ENCODE results near the gene THSD7B. TPM values are rescaled to one million over a fixed set of nuclear protein-coding genes. Genes with fewer than 3 reads are reported as not detected.

THSD7B gene
- polyA plus RNA-seq, 1 donor from 2014 or later, result 0.46 TPM

- no peak overlapping the region for H3K4me2 ChIP-seq (ENCODE audit: low read length)
- no peak overlapping the region for H3K27ac ChIP-seq (ENCODE audit: low read length)
- H3K9me3 ChIP-seq (ENCODE audit: low read length), result no peaks in the 10 kb centered on the region
- H3K9me2 ChIP-seq (ENCODE audit: insufficient read depth, low read length), result no peaks in the 10 kb centered on the region
- H3K4me3 ChIP-seq (ENCODE audit: low read length), result no peak overlapping the region
- no peaks in the 10 kb centered on the region for H3K36me3 ChIP-seq (ENCODE audit: insufficient read depth, low read length)
- no peaks in the 10 kb centered on the region for H3K79me2 ChIP-seq (replicated peaks; ENCODE audit: insufficient read depth, low read length)
- TF ChIP-seq TAF1 (IDR thresholded peaks at IDR 0.05; ENCODE audit: low read depth), result no peak
- TF ChIP-seq MXI1 (conservative IDR thresholded peaks at IDR 0.05; ENCODE audit: poor library complexity, severe bottlenecking), result no peak
- no peak for TF ChIP-seq POLR2AphosphoS5 (IDR thresholded peaks at IDR 0.05)
- TF ChIP-seq CTCF (IDR thresholded peaks at IDR 0.05; ENCODE audit: poor library complexity, severe bottlenecking), result no peak
- TF ChIP-seq REST (IDR thresholded peaks at IDR 0.05; ENCODE audit: borderline replicate concordance), result no peak
- no peak for TF ChIP-seq SMC3 (conservative IDR thresholded peaks at IDR 0.05; ENCODE audit: poor library complexity)
- no peak for TF ChIP-seq EP300 (conservative IDR thresholded peaks at IDR 0.05; ENCODE audit: poor library complexity, severe bottlenecking)
- TF ChIP-seq RAD21 (conservative IDR thresholded peaks at IDR 0.05), result no peak
- no peak for TF ChIP-seq EZH2 (IDR thresholded peaks at IDR 0.05; ENCODE audit: borderline replicate concordance, insufficient read depth, low read length, poor library complexity, severe bottlenecking)
- no peak overlapping the region for H2AFZ ChIP-seq (ENCODE audit: low read depth, low read length)
- H3F3A ChIP-seq (ENCODE audit: insufficient read depth, low read length, poor library complexity, severe bottlenecking), result no peaks in the 10 kb centered on the region
- H4K20me1 ChIP-seq (ENCODE audit: insufficient read depth), result no peaks in the 10 kb centered on the region
- no peak overlapping the region for H3K9ac ChIP-seq (ENCODE audit: low read length)
- H3K27me3 ChIP-seq (ENCODE audit: insufficient read depth, low read depth, low read length), result no peaks in the 10 kb centered on the region
These were observed 274.3 kb downstream of the THSD7B start for GRCh38 chr2:137039482-137040152.

DNA sequence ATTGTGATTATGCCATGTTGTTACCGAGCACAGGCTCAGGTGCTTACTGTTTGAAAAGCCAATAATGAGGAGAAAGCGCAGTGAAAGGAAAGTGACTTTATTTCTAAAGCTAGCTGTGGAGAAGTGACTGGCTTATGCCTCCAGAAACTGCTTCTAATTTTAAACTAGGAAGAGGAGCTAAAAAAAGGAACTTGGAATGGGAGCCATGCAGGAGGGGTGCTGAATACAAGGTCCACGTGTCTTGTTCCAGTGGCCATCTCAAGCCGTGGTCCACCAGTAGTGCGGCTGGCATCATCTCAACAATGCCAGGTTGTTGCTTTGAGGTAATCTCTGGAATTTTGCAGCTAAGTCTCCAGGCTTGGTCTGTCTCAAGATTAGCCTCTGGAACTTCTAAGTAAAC, 282.0 kb downstream of the THSD7B start:
- no peaks in the 10 kb centered on the region for H3K9me3 ChIP-seq (ENCODE audit: low read length)
- no peak overlapping the region for H3K27ac ChIP-seq (ENCODE audit: low read length)
- TF ChIP-seq TAF1 (IDR thresholded peaks at IDR 0.05; ENCODE audit: low read depth), result no peak
- TF ChIP-seq MXI1 (conservative IDR thresholded peaks at IDR 0.05; ENCODE audit: poor library complexity, severe bottlenecking), result no peak
- TF ChIP-seq EP300 (conservative IDR thresholded peaks at IDR 0.05; ENCODE audit: poor library complexity, severe bottlenecking), result no peak
- no peak for TF ChIP-seq SMC3 (conservative IDR thresholded peaks at IDR 0.05; ENCODE audit: poor library complexity)
- no peak for TF ChIP-seq REST (IDR thresholded peaks at IDR 0.05; ENCODE audit: borderline replicate concordance)
- no peak for TF ChIP-seq RAD21 (conservative IDR thresholded peaks at IDR 0.05)
- TF ChIP-seq CTCF (IDR thresholded peaks at IDR 0.05; ENCODE audit: poor library complexity, severe bottlenecking), result no peak

More for the DNA sequence above, 282.0 kb downstream of the THSD7B start:
- Histone ChIP-seq H3K79me2 (replicated peaks; ENCODE audit: insufficient read depth, low read length) (no peaks in the 10 kb centered on the region), H4K20me1 (ENCODE audit: insufficient read depth) (no peaks in the 10 kb centered on the region), H3F3A (ENCODE audit: insufficient read depth, low read length, poor library complexity, severe bottlenecking) (no peaks in the 10 kb centered on the region), H3K27me3 (ENCODE audit: insufficient read depth, low read depth, low read length) (no peaks in the 10 kb centered on the region), H2AFZ (ENCODE audit: low read depth, low read length) (no peak overlapping the region), H3K36me3 (ENCODE audit: insufficient read depth, low read length) (no peaks in the 10 kb centered on the region), H3K4me2 (ENCODE audit: low read length) (no peak overlapping the region), H3K4me3 (ENCODE audit: low read length) (no peak overlapping the region), H3K9me2 (ENCODE audit: insufficient read depth, low read length) (no peaks in the 10 kb centered on the region), H3K9ac (ENCODE audit: low read length) (no peak overlapping the region)
